ENCODE data around the gene CPZ. TPM values are rescaled to one million over a fixed set of nuclear protein-coding genes. Genes with fewer than 3 reads are reported as not detected.

The CPZ gene
- total RNA-seq, 6 experiments from 2014 or later = 0.24 to 0.80 (median 0.74) TPM; not detected in 1

- ATAC-seq (no peak), DNase-seq (peak in 1 of 3 donors; percentile 35)
- intact Hi-C loops (cut with DNase I) = no loop called here
- no peaks in the 10 kb centered on the region for H3K27me3 ChIP-seq
- no peaks in the 10 kb centered on the region for H3K4me1 ChIP-seq
- no peak overlapping the region for H3K27ac ChIP-seq
- TF ChIP-seq POLR2A (IDR thresholded peaks at IDR 0.05) (no peak), CTCF (IDR thresholded peaks at IDR 0.05) (no peak)
- WGBS (ENCODE audit: insufficient coverage, low coverage, low lambda C conversion rate, missing lambda C conversion rate) = 49% methylated on average over 11 of the region's 19 CpGs
- H3K9me3 ChIP-seq = no peaks in the 10 kb centered on the region
- H3K4me3 ChIP-seq = no peak overlapping the region
- H3K36me3 ChIP-seq = no peaks in the 10 kb centered on the region
Observed at GRCh38 chr4:8665406-8666360, 73.1 kb downstream of the CPZ start.

GRCh38 chr4:8666581-8666980 lies 74.0 kb downstream of the CPZ start:
- ATAC-seq (no peak), DNase-seq (no peak)
- Histone ChIP-seq H3K27ac (no peak overlapping the region), H3K27me3 (no peaks in the 10 kb centered on the region), H3K36me3 (no peaks in the 10 kb centered on the region), H3K4me3 (no peak overlapping the region), H3K9me3 (no peaks in the 10 kb centered on the region), H3K4me1 (no peaks in the 10 kb centered on the region)
- intact Hi-C loops (cut with DNase I) = no loop called here
- no peak for TF ChIP-seq CTCF (IDR thresholded peaks at IDR 0.05)
- TF ChIP-seq POLR2A (IDR thresholded peaks at IDR 0.05) = no peak
- 69% methylated on average over 2 of the region's 6 CpGs for WGBS (ENCODE audit: insufficient coverage, low coverage, low lambda C conversion rate, missing lambda C conversion rate)

Other genes starting within 250 kb of the CPZ start
- 10 to 100 TPM; 18.5 to 36.9 (median 21.9) TPM for gene ACOX3, start 152.0 kb upstream of the CPZ start, total RNA-seq
- 10 to 100 TPM in 3 of 6 experiments, 1 to 10 TPM in 3; 8.8 to 10.6 (median 9.6) TPM for gene TRMT44, start 152.0 kb upstream of the CPZ start, total RNA-seq
- not detected for gene GPR78, start 12.4 kb upstream of the CPZ start, total RNA-seq